ENCODE measurements around the gene MAPK12. TPM values are rescaled to one million over a fixed set of nuclear protein-coding genes. Genes with fewer than 3 reads are reported as not detected.
A peak's percentile ranks its signal among the peaks of the same experiment; 100 is the strongest.

MAPK12 gene
- total RNA-seq, 1 experiment from 2014 or later = 86.7 TPM

DNA sequence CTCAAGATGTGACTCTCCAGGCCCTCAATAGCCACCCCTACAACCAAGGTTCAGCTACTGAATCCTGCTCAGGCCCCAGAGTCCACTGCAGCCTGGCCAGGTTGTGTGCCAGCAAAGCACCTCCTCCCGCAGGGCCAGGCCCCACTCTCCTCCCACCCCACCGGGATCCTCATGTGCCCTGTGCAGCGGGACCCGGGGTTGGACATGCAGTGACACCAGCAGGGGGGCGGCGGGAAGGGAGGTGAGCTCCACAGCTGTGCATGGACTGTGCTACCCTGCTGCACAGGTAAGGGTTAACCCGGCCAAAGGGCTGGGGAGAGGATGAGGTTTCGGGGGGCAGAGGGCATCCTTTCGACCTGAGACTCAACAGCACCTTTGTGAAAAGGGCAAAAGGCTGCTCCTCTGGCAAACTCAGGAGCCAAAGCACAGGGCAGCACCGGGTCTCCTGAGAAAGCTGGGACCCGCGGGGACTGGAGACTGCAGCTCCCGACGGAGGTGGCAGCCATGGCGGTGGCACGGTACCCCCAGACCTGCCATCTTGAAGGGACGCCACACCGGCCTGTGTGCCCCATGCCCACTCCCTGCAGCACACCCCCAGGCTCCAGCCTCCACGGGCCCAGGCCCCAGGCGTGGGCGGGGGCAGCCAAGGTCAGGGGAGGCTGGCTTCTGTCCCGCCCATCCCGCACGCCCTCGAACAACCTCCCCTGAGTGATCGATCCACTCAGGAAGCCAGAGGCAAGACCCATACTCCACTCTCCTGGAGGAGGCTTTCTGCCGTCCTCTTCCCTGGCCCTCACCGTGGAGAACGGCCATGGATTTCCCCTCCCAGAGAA lies 35.4 kb upstream of the MAPK12 start:
- Histone ChIP-seq H3K27ac (ENCODE audit: low read depth, low read length) (peak overlapping the region; percentile 95), H3K4me1 (ENCODE audit: control insufficient read depth in 1 of 2, insufficient read depth in 2 of 2, low read length in 2 of 2) (peaks cover 65 to 96% of the 10 kb centered on the region in 2 experiments), H4K20me1 (ENCODE audit: insufficient read depth) (no peaks in the 10 kb centered on the region), H3K36me3 (ENCODE audit: control insufficient read depth in 1 of 2, insufficient read depth in 2 of 2, low read length in 2 of 2) (peaks cover 0 to 7% of the 10 kb centered on the region in 2 experiments; a peak in 2 of 4 replicates), H3K9ac (ENCODE audit: low read length) (peak overlapping the region; percentile 28; the same call in 1 of the 2 replicates), H2AFZ (ENCODE audit: low read depth, low read length, poor library complexity, severe bottlenecking) (no peak overlapping the region), H3K4me2 (ENCODE audit: low read length) (peak overlapping the region; percentile 98), H3K9me2 (ENCODE audit: insufficient read depth) (no peaks in the 10 kb centered on the region), H3K4me3 (replicated peaks in 1 of 2; ENCODE audit: low read depth in 1 of 2, low read length in 2 of 2) (no peak overlapping the region), H3K27me3 (ENCODE audit: insufficient read depth, low read length) (no peaks in the 10 kb centered on the region), H3K9me3 (ENCODE audit: control insufficient read depth in 1 of 2, insufficient read depth in 1 of 2, low read depth in 1 of 2, low read length in 2 of 2) (no peaks in the 10 kb centered on the region), H3K79me2 (ENCODE audit: insufficient read depth, low read length) (peaks cover 99% of the 10 kb centered on the region)
- DNase-seq (ENCODE audit: low read depth, low spot score) (no peak), ATAC-seq (no peak)
- POLR2A ChIA-PET = interaction anchor here (0.6 kb wide), 1 partner anchor 260 kb away, joined by 3 read pairs; no protein-coding TSS in a partner anchor
- RAD21 ChIA-PET (ENCODE audit: low non-redundant PET in 1 of 2, low total read pairs in 2 of 2, uncharacterized antibody in 2 of 2, unreplicated experiment in 2 of 2) = interaction anchor here in 1 of 2 experiments (0.7 kb wide), 1 partner anchor 60 kb away, joined by 3 read pairs; no protein-coding TSS in a partner anchor
- intact Hi-C loops (cut with micrococcal nuclease) = no loop called here
- no peak for TF ChIP-seq EZH2 (IDR thresholded peaks at IDR 0.05)
- TF ChIP-seq ATF3 (IDR thresholded peaks at IDR 0.05) = no peak
- no peak for TF ChIP-seq ZBTB33 (IDR thresholded peaks at IDR 0.05; ENCODE audit: extremely low read depth, insufficient replicate concordance, low read length)
- no peak for TF ChIP-seq ZNF274 (IDR thresholded peaks at IDR 0.05; ENCODE audit: low read depth, low read length)
- no peak for TF ChIP-seq SRF (IDR thresholded peaks at IDR 0.05; ENCODE audit: low read depth)
- TF ChIP-seq, protein P1, sequence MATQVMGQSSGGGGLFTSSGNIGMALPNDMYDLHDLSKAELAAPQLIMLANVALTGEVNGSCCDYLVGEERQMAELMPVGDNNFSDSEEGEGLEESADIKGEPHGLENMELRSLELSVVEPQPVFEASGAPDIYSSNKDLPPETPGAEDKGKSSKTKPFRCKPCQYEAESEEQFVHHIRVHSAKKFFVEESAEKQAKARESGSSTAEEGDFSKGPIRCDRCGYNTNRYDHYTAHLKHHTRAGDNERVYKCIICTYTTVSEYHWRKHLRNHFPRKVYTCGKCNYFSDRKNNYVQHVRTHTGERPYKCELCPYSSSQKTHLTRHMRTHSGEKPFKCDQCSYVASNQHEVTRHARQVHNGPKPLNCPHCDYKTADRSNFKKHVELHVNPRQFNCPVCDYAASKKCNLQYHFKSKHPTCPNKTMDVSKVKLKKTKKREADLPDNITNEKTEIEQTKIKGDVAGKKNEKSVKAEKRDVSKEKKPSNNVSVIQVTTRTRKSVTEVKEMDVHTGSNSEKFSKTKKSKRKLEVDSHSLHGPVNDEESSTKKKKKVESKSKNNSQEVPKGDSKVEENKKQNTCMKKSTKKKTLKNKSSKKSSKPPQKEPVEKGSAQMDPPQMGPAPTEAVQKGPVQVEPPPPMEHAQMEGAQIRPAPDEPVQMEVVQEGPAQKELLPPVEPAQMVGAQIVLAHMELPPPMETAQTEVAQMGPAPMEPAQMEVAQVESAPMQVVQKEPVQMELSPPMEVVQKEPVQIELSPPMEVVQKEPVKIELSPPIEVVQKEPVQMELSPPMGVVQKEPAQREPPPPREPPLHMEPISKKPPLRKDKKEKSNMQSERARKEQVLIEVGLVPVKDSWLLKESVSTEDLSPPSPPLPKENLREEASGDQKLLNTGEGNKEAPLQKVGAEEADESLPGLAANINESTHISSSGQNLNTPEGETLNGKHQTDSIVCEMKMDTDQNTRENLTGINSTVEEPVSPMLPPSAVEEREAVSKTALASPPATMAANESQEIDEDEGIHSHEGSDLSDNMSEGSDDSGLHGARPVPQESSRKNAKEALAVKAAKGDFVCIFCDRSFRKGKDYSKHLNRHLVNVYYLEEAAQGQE (IDR thresholded peaks at IDR 0.05; ENCODE audit: low read depth) = no peak
- TF ChIP-seq CTCF (IDR thresholded peaks at IDR 0.05 in 2 of 3, conservative IDR thresholded peaks at IDR 0.05 in 1 of 3; ENCODE audit: borderline replicate concordance in 1 of 3, insufficient read depth in 1 of 3, low read depth in 2 of 3, low read length in 2 of 3) = no peak
- no peak for TF ChIP-seq FOSL1 (IDR thresholded peaks at IDR 0.05; ENCODE audit: low read depth)
- TF ChIP-seq POLR2AphosphoS5 (IDR thresholded peaks at IDR 0.05; ENCODE audit: low read depth, low read length) = no peak
- TF ChIP-seq CEBPB (IDR thresholded peaks at IDR 0.05; ENCODE audit: low read depth) = no peak
- TF ChIP-seq EZH2phosphoT487 (IDR thresholded peaks at IDR 0.05; ENCODE audit: borderline replicate concordance) = no peak
- no peak for TF ChIP-seq ZFX (IDR thresholded peaks at IDR 0.05)
- TF ChIP-seq POLR2A (IDR thresholded peaks at IDR 0.05; ENCODE audit: borderline replicate concordance, extremely low read depth, insufficient read depth, insufficient read length) = no peak
- no peak for TF ChIP-seq ELF1 (IDR thresholded peaks at IDR 0.05; ENCODE audit: borderline replicate concordance, low read depth)
- TF ChIP-seq JUND (IDR thresholded peaks at IDR 0.05) = no peak
- no peak for TF ChIP-seq SP1 (IDR thresholded peaks at IDR 0.05; ENCODE audit: low read depth)
- no peak for TF ChIP-seq RAD21 (IDR thresholded peaks at IDR 0.05; ENCODE audit: low read depth)
- no TSS peak for BruUV-seq (replicated peaks)
- CTCF ChIA-PET = interaction anchor here (0.6 kb wide), 1 partner anchor 46 kb away, joined by 3 read pairs; the partner anchor contains the start of gene PPP6R2
